ENCODE data around the gene TPPP3.

Gene TPPP3

GRCh38 chr16:67433131-67433719 lies 39.9 kb upstream of the TPPP3 start:
- peaks cover 2% of the 10 kb centered on the region for H3K36me3 ChIP-seq (ENCODE audit: control insufficient read depth, insufficient read depth, low read length)
- no peaks in the 10 kb centered on the region for H3K9me3 ChIP-seq (ENCODE audit: control insufficient read depth, low read length)
- 91 to 92% methylated on average over 5 of the region's 5 CpGs for WGBS, 2 experiments
- H3K27me3 ChIP-seq (ENCODE audit: control insufficient read depth, insufficient read depth, low read length, poor library complexity, severe bottlenecking): peaks cover 46% of the 10 kb centered on the region
- peaks cover 10% of the 10 kb centered on the region for H3K4me1 ChIP-seq (ENCODE audit: control insufficient read depth, insufficient read depth, low read length)
- no peak overlapping the region for H3K27ac ChIP-seq (ENCODE audit: insufficient read depth, low read depth, low read length, poor library complexity, severe bottlenecking)
- H3K4me3 ChIP-seq (ENCODE audit: insufficient read depth, low read depth, low read length): no peak overlapping the region

DNA sequence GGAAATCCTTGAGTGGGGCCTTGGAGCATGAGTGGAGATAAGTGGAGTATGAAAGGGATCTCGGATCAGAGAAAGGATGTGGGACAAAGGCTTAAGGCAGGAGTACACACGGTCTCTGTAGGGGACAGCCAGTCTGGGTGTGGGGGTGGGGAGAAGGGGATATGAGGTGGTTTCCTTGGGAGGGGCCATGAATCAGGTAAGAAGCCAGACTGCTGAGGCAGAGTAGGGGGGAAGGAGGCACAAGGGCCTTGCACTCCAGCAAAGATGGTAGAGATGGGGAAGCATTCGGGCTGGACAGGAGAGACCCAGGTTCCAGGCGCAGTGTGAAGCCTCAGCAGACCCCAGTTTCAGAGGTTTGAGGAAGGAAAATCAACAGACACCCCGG lies 39.2 kb upstream of the TPPP3 start:
- Histone ChIP-seq H3K27ac (ENCODE audit: insufficient read depth, low read depth, low read length, poor library complexity, severe bottlenecking) (no peak overlapping the region), H3K27me3 (ENCODE audit: control insufficient read depth, insufficient read depth, low read length, poor library complexity, severe bottlenecking) (peaks cover 46% of the 10 kb centered on the region)

DNA sequence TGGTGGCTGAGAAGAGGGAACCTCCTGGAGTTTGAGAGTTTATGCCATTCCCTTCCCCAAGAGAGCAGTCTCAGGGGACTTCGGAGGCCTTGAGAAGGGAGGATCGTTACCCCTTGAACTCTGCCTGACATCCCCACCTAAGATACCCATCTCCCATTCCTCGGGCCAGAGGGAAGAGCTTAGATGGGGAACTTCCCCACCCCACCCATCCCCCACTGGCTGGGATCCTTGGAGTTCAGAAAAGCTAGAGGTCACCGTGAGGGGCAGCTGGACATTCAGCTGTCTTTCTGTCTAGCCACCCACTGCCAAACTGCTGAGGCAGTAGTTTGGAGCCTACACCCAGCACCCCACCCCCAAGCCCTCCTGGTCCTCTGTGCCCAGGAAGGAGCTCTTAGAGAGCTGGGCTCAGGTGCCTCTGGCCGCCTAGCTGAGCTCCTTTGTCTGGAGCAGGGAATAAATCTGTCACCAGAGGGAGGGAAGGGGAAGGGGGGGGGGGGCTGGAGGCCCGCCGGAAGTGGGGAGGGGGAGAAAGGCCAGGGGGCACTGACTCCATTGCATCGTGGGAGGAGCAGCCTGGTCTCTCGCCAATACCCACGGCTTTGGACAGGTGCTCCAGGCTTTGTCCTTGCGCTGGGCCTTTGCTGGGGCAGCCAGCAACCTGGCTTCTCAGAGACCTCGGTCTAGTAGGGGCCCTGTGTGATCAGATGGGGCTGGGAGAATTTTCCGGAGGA lies 38.6 kb upstream of the TPPP3 start:
- H3K9me3 ChIP-seq (ENCODE audit: control insufficient read depth, low read length): no peaks in the 10 kb centered on the region
- no peaks in the 10 kb centered on the region for H3K36me3 ChIP-seq (ENCODE audit: control insufficient read depth, insufficient read depth, low read length)
- peaks cover 46% of the 10 kb centered on the region for H3K27me3 ChIP-seq (ENCODE audit: control insufficient read depth, insufficient read depth, low read length, poor library complexity, severe bottlenecking)
- 20 to 23% methylated on average over 13 of the region's 13 CpGs for WGBS, 2 experiments
- H3K4me3 ChIP-seq (ENCODE audit: insufficient read depth, low read depth, low read length): peak overlapping the region; percentile 24
- no peak overlapping the region for H3K27ac ChIP-seq (ENCODE audit: insufficient read depth, low read depth, low read length, poor library complexity, severe bottlenecking)
- peaks cover 10% of the 10 kb centered on the region for H3K4me1 ChIP-seq (ENCODE audit: control insufficient read depth, insufficient read depth, low read length)

More for the DNA sequence above, 39.2 kb upstream of the TPPP3 start:
- WGBS, 2 experiments: 73% methylated on average over 5 of the region's 5 CpGs
- no peaks in the 10 kb centered on the region for H3K9me3 ChIP-seq (ENCODE audit: control insufficient read depth, low read length)
- no peak overlapping the region for H3K4me3 ChIP-seq (ENCODE audit: insufficient read depth, low read depth, low read length)
- H3K36me3 ChIP-seq (ENCODE audit: control insufficient read depth, insufficient read depth, low read length): no peaks in the 10 kb centered on the region
- peaks cover 10% of the 10 kb centered on the region for H3K4me1 ChIP-seq (ENCODE audit: control insufficient read depth, insufficient read depth, low read length)

- Histone ChIP-seq H3K4me1 (ENCODE audit: control insufficient read depth, insufficient read depth, low read length) (peaks cover 10% of the 10 kb centered on the region), H3K27ac (ENCODE audit: insufficient read depth, low read depth, low read length, poor library complexity, severe bottlenecking) (no peak within 1 kb of the TSS), H3K36me3 (ENCODE audit: control insufficient read depth, insufficient read depth, low read length) (no peaks in the 10 kb centered on the region), H3K27me3 (ENCODE audit: control insufficient read depth, insufficient read depth, low read length, poor library complexity, severe bottlenecking) (peaks cover 46% of the 10 kb centered on the region), H3K9me3 (ENCODE audit: control insufficient read depth, low read length) (no peaks in the 10 kb centered on the region), H3K4me3 (ENCODE audit: insufficient read depth, low read depth, low read length) (peak within 1 kb of the TSS; percentile 32)
- WGBS, 2 experiments: 0 to 1% methylated on average over 87 of the region's 87 CpGs
Observed at GRCh38 chr16:67430977-67431774, 37.9 kb upstream of the TPPP3 start, which contains the start of gene HSD11B2. TSS of gene HSD11B2 (plus strand) at chr16:67431121. CDS start at chr16:67431249, 128 bp downstream.

- H3K4me1 ChIP-seq (ENCODE audit: control insufficient read depth, insufficient read depth, low read length): peaks cover 10% of the 10 kb centered on the region
- no peaks in the 10 kb centered on the region for H3K36me3 ChIP-seq (ENCODE audit: control insufficient read depth, insufficient read depth, low read length)
- no peak overlapping the region for H3K27ac ChIP-seq (ENCODE audit: insufficient read depth, low read depth, low read length, poor library complexity, severe bottlenecking)
- 1 to 2% methylated on average over 53 of the region's 53 CpGs for WGBS, 2 experiments
- H3K9me3 ChIP-seq (ENCODE audit: control insufficient read depth, low read length): no peaks in the 10 kb centered on the region
- H3K4me3 ChIP-seq (ENCODE audit: insufficient read depth, low read depth, low read length): peak overlapping the region; percentile 32
- peaks cover 46% of the 10 kb centered on the region for H3K27me3 ChIP-seq (ENCODE audit: control insufficient read depth, insufficient read depth, low read length, poor library complexity, severe bottlenecking)
Observed at GRCh38 chr16:67430504-67430976, 37.2 kb upstream of the TPPP3 start.

DNA sequence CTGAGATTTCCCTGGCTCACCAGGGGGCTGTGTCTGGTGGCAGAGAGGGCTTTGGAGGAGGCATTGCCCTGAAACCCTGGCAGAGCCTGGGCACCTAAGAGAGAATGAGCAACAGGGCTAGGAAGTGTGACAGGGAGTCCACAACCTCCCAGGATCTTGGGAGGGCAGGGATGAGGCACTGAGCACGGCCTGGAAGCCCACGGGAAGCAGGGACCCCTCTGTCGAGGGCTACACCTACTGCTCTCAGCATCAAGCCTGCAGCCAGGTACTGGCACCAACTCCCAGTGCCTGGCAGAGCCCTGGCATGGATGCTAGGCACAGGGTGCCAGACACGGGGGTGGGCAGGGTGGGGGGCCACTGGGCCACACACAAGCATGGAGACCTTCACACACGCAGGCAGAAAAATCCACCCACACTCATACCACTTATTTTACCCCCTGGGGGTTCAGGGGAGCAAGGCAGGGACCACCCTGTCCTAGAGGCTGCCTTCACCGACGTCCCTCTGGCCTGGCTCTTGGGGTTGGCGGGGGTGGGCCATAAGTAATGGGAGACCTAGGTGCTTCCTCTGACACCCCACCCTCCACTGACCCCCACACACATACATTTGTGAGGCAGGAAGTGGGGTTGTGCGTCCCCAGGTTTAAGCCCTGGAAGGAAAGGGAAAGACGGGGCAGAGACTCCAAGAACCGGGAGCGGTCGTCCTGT lies 36.7 kb upstream of the TPPP3 start:
- H3K36me3 ChIP-seq (ENCODE audit: control insufficient read depth, insufficient read depth, low read length): no peaks in the 10 kb centered on the region
- peak overlapping the region; percentile 32 for H3K4me3 ChIP-seq (ENCODE audit: insufficient read depth, low read depth, low read length)
- H3K27me3 ChIP-seq (ENCODE audit: control insufficient read depth, insufficient read depth, low read length, poor library complexity, severe bottlenecking): peaks cover 46% of the 10 kb centered on the region
- no peak overlapping the region for H3K27ac ChIP-seq (ENCODE audit: insufficient read depth, low read depth, low read length, poor library complexity, severe bottlenecking)
- no peaks in the 10 kb centered on the region for H3K9me3 ChIP-seq (ENCODE audit: control insufficient read depth, low read length)
- 38 to 39% methylated on average over 13 of the region's 13 CpGs for WGBS, 2 experiments
- peaks cover 14% of the 10 kb centered on the region for H3K4me1 ChIP-seq (ENCODE audit: control insufficient read depth, insufficient read depth, low read length)

GRCh38 chr16:67429053-67429798 lies 35.9 kb upstream of the TPPP3 start:
- WGBS, 2 experiments: 93 to 94% methylated on average over 3 of the region's 3 CpGs
- Histone ChIP-seq H3K27me3 (ENCODE audit: control insufficient read depth, insufficient read depth, low read length, poor library complexity, severe bottlenecking) (peaks cover 46% of the 10 kb centered on the region), H3K36me3 (ENCODE audit: control insufficient read depth, insufficient read depth, low read length) (no peaks in the 10 kb centered on the region), H3K4me3 (ENCODE audit: insufficient read depth, low read depth, low read length) (no peak overlapping the region), H3K4me1 (ENCODE audit: control insufficient read depth, insufficient read depth, low read length) (peaks cover 22% of the 10 kb centered on the region), H3K27ac (ENCODE audit: insufficient read depth, low read depth, low read length, poor library complexity, severe bottlenecking) (no peak overlapping the region), H3K9me3 (ENCODE audit: control insufficient read depth, low read length) (no peaks in the 10 kb centered on the region)

DNA sequence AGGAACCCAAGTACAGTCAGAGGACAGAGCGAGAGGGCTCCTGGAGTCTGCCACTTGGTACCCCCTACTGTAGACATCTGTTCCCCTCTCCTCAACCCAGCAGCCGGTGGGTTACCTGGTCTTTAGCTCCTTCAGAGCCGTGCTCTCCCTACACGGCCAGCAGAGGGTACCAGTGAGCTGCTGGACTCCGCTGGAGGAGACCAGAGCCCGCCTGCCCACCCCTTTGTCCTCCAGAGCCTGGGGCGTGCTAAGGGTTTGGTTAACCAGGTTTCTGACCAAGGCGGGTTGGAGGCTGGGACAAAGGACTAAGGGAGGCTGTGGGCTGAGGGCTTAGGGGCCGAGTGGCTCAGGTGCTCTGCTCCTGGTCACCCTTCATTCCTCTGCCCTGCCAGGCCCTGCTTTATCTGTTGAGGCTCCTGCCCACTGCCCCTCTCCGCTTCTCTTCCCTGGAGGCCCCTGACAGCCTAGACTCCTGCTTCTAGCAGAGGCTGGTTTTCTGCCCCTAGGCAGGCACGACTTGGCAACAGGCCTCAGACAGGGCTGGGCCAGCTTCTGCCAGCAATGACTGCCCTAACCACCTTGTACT lies 34.9 kb upstream of the TPPP3 start:
- Histone ChIP-seq H3K9me3 (ENCODE audit: control insufficient read depth, low read length) (no peaks in the 10 kb centered on the region), H3K27me3 (ENCODE audit: control insufficient read depth, insufficient read depth, low read length, poor library complexity, severe bottlenecking) (peaks cover 46% of the 10 kb centered on the region), H3K4me3 (ENCODE audit: insufficient read depth, low read depth, low read length) (no peak overlapping the region), H3K36me3 (ENCODE audit: control insufficient read depth, insufficient read depth, low read length) (no peaks in the 10 kb centered on the region), H3K4me1 (ENCODE audit: control insufficient read depth, insufficient read depth, low read length) (peaks cover 30% of the 10 kb centered on the region), H3K27ac (ENCODE audit: insufficient read depth, low read depth, low read length, poor library complexity, severe bottlenecking) (no peak overlapping the region)
- WGBS, 2 experiments: 23 to 26% methylated on average over 11 of the region's 11 CpGs

- Histone ChIP-seq H3K4me3 (ENCODE audit: insufficient read depth, low read depth, low read length) (no peak overlapping the region), H3K4me1 (ENCODE audit: control insufficient read depth, insufficient read depth, low read length) (peaks cover 23% of the 10 kb centered on the region), H3K27ac (ENCODE audit: insufficient read depth, low read depth, low read length, poor library complexity, severe bottlenecking) (no peak overlapping the region), H3K36me3 (ENCODE audit: control insufficient read depth, insufficient read depth, low read length) (no peaks in the 10 kb centered on the region), H3K9me3 (ENCODE audit: control insufficient read depth, low read length) (no peaks in the 10 kb centered on the region), H3K27me3 (ENCODE audit: control insufficient read depth, insufficient read depth, low read length, poor library complexity, severe bottlenecking) (peaks cover 37% of the 10 kb centered on the region)
- 92 to 94% methylated on average over 7 of the region's 7 CpGs for WGBS, 2 experiments
Observed at GRCh38 chr16:67426950-67427349, 33.7 kb upstream of the TPPP3 start.
